ENCODE data around the gene TBCE.

DNA sequence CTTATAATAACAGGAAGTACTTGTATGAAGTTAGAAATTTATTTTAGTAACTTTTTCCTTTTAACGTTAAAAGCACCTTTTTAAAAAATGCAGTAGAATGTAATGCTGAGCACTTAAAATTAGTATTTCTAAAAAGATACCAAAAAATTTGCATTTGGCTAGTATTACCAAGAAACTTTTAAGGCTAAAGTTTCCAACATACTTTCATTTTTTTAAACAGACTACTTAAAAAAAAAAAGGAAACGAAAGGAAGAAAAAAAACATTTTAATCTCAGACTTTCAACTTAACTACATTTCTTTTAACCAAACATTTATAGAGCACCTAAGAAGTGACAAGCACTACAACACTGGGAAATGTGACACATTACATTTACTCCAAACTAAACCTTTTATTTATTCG is 42.1 kb upstream of the TBCE start:
- TF ChIP-seq, protein P1, sequence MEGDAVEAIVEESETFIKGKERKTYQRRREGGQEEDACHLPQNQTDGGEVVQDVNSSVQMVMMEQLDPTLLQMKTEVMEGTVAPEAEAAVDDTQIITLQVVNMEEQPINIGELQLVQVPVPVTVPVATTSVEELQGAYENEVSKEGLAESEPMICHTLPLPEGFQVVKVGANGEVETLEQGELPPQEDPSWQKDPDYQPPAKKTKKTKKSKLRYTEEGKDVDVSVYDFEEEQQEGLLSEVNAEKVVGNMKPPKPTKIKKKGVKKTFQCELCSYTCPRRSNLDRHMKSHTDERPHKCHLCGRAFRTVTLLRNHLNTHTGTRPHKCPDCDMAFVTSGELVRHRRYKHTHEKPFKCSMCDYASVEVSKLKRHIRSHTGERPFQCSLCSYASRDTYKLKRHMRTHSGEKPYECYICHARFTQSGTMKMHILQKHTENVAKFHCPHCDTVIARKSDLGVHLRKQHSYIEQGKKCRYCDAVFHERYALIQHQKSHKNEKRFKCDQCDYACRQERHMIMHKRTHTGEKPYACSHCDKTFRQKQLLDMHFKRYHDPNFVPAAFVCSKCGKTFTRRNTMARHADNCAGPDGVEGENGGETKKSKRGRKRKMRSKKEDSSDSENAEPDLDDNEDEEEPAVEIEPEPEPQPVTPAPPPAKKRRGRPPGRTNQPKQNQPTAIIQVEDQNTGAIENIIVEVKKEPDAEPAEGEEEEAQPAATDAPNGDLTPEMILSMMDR (IDR thresholded peaks at IDR 0.05), result no peak
- TF ChIP-seq ZFX (IDR thresholded peaks at IDR 0.05; ENCODE audit: borderline replicate concordance), result no peak

All from 22Rv1 (cell line).